ENCODE results near the gene RNF144B.

DNA sequence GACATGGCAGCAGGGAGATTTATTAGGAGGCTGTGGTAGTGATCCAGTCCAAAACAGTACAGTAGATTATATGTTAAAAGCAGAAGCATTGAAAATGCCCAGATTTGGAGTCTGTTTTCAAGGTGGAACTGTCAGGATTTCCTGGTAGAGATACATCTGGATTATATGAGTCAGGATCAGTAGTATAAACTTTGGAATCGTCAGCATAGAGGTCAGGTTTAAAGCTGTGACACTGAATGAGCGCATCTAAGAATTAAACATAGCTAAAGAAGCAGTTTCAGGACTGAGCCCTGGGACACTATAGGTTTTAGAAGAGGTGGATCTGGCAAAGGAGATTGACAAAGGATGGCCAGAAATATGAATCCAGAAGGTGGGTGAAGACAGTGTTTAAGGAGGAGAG lies 60.4 kb downstream of the RNF144B start:
- no peak for TF ChIP-seq CTCF (IDR thresholded peaks at IDR 0.05; ENCODE audit: insufficient read depth, low read depth, low read length)
- no peak for TF ChIP-seq EZH2 (IDR thresholded peaks at IDR 0.05; ENCODE audit: insufficient read depth, low read length)

All from astrocyte (in vitro differentiated cells and primary cell).